Measurements from ENCODE around the gene KLF17.

Gene KLF17

GRCh38 chr1:44118682-44119081, at the start of gene KLF17:
KLF17 (plus strand) TSS chr1:44118821; CDS start chr1:44118908, 87 bp downstream.
- H3K4me3 ChIP-seq (ENCODE audit: low read depth, low read length), result no peak within 1 kb of the TSS
- no peak for DNase-seq (ENCODE audit: low read depth)
- TF ChIP-seq CTCF (IDR thresholded peaks at IDR 0.05; ENCODE audit: control insufficient read depth, extremely low read depth, insufficient read depth), result no peak

DNA sequence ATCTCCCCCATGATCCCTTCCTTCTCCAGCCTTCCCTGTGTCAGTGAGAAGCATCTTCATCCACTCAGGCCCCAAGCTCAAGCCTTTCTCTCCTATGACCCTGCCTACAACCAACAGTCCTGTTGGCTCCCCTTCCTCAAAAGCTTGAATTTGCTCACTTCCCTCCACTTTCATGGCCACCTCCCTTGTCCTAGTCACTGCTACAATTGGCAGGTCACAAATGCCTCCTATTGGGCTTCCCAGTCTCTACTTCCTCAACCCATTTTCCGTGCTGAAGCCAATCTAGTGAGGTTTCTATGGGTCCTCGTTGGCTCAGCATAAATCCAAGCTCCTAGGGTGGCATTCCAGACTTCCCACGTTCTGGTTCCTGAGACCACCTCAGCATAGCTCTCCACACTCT, 47.2 kb upstream of the KLF17 start:
- no peak for TF ChIP-seq CTCF (IDR thresholded peaks at IDR 0.05; ENCODE audit: control insufficient read depth, extremely low read depth, insufficient read depth)
- no peak overlapping the region for H3K4me3 ChIP-seq (ENCODE audit: low read depth, low read length)
- DNase-seq (ENCODE audit: low read depth), result no peak

DNA sequence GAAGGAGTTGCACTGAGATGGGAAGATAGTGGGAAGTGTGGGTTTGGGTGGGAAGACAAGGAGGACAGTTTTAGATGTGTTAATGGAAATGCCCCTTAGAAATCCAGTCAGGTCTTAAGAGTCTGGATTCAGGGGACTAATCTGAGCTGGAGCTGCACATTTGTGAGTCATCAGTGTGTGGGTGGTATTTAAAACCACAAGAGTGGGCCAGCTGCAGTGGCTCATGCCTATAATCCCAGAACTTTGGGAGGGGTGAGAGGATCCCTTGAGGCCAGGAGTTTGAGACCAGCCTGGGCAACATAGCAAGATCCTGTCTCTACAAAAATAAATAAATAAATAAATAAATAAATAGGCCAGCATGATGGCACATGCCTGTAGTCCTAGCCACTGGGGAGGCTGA, 46.4 kb upstream of the KLF17 start:
- no peak overlapping the region for H3K4me3 ChIP-seq (ENCODE audit: low read depth, low read length)
- DNase-seq (ENCODE audit: low read depth), result no peak
- TF ChIP-seq CTCF (IDR thresholded peaks at IDR 0.05; ENCODE audit: control insufficient read depth, extremely low read depth, insufficient read depth), result no peak

DNA sequence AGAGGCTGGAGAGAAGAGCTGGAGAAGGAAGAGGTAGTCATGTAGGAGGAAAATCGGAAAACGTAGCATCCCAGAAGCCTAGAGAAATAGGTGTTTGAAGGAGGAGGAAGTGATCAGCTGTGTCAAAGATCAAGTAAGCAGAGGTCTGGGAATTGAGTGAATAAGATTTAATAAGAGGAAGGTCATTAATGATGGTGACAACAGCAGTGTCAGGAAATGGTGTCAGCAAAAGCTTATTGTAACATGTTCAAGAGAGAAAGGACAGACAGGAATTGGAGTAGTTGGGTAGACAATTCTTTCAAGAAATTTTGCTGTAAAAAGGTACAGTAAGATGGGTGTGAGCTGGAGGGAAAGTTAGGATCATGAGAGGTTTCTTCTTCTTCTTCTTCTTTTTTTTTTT, 45.8 kb upstream of the KLF17 start:
- no peak overlapping the region for H3K4me3 ChIP-seq (ENCODE audit: low read depth, low read length)
- DNase-seq (ENCODE audit: low read depth), result no peak
- TF ChIP-seq CTCF (IDR thresholded peaks at IDR 0.05; ENCODE audit: control insufficient read depth, extremely low read depth, insufficient read depth), result no peak

DNA sequence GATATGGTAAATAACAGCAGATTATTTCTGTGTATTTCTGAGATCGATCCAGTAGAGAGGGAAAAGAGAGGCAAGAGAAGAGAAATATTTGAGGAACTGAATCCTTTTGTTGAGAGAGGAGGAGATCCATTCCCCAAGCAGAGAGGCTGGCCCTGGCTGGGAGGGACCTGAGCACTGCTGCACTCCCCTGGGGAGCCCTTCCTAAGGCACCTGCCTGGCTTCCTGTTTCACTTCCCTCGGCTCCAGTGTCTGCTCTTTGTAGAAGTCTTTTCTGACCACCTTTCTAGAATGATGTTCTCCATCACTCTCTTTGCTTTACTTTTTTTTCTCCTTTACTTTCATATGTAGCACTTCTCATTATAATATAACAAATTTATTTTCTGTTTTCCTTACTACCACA, 45.1 kb upstream of the KLF17 start:
- TF ChIP-seq CTCF (IDR thresholded peaks at IDR 0.05; ENCODE audit: control insufficient read depth, extremely low read depth, insufficient read depth), result no peak
- no peak overlapping the region for H3K4me3 ChIP-seq (ENCODE audit: low read depth, low read length)
- DNase-seq (ENCODE audit: low read depth), result no peak

DNA sequence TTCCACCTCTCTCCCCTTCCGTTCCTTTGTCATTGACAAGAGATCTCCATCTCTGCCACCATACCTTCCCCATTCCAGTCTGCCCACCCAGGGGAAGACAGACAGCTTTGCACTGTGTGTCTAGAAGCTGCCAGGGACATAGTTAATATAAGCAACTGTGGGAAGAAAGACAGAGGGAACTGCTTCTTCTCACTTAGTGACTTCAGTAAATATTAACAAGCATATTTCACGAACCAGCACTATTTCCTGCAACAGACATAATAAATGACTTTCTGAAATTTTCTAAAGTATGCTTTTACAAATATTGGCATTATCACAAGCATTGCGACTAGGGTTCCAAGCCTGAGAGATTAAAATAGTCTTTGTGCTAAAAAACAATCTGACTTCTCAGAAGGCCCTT, 44.2 kb upstream of the KLF17 start:
- no peak for DNase-seq (ENCODE audit: low read depth)
- no peak for TF ChIP-seq CTCF (IDR thresholded peaks at IDR 0.05; ENCODE audit: control insufficient read depth, extremely low read depth, insufficient read depth)
- H3K4me3 ChIP-seq (ENCODE audit: low read depth, low read length), result no peak overlapping the region

GRCh38 chr1:44076066-44076465, 42.6 kb upstream of the KLF17 start:
- no peak for TF ChIP-seq CTCF (IDR thresholded peaks at IDR 0.05; ENCODE audit: control insufficient read depth, extremely low read depth, insufficient read depth)
- no peak for DNase-seq (ENCODE audit: low read depth)
- no peak overlapping the region for H3K4me3 ChIP-seq (ENCODE audit: low read depth, low read length)

All from LNCaP clone FGC (cell line).